Liver (tissue), 9 donors: Measurements from ENCODE around the gene PPP2R3A. TPM values are rescaled to one million over a fixed set of nuclear protein-coding genes. Genes with fewer than 3 reads are reported as not detected.

ENCODE experiments used
- DNase-seq: peaks from one replicate; pipeline ENCODE4 v3.0.0-alpha.2; 2017; ENCODE audit warnings: low spot score
- H3K27ac ChIP-seq, 2 donors: one replicate each; pipeline ENCODE4 v1.7.0; 2013; ENCODE audit warnings: inconsistent platforms in 2 of 2, low read length in 2 of 2, control low read depth in 1 of 2, low read depth in 1 of 2, mild to moderate bottlenecking in 1 of 2
- H3K27me3 ChIP-seq, 4 donors: one replicate each; pipeline versions ENCODE4 v1.6.1 to v1.7.0; 2013; ENCODE audit warnings: low read length in 3 of 4, inconsistent platforms in 1 of 4, mild to moderate bottlenecking in 1 of 4, moderate library complexity in 1 of 4; ENCODE audit not compliant: control insufficient read depth in 4 of 4, insufficient read depth in 4 of 4
- H3K36me3 ChIP-seq, 4 donors: one replicate each; pipeline versions ENCODE4 v1.6.1 to v1.7.0; 2013; ENCODE audit warnings: low read length in 3 of 4, mild to moderate bottlenecking in 3 of 4, low read depth in 1 of 4, moderate library complexity in 1 of 4; ENCODE audit not compliant: control insufficient read depth in 4 of 4, insufficient read depth in 3 of 4
- H3K4me1 ChIP-seq, 4 donors: one replicate each; pipeline versions ENCODE4 v1.6.1 to v1.7.0; 2013; ENCODE audit warnings: low read length in 3 of 4, mild to moderate bottlenecking in 3 of 4, moderate library complexity in 1 of 4; ENCODE audit not compliant: control insufficient read depth in 4 of 4, insufficient read depth in 4 of 4
- H3K4me3 ChIP-seq, 3 donors: one replicate each; pipeline versions ENCODE4 v1.6.1 to v1.7.0; 2013; ENCODE audit warnings: low read length in 3 of 3, control low read depth in 1 of 3, low read depth in 1 of 3, mild to moderate bottlenecking in 1 of 3
- H3K9ac ChIP-seq, 2 donors: one replicate each; pipeline ENCODE4 v1.7.0; 2013; ENCODE audit warnings: low read length in 2 of 2, mild to moderate bottlenecking in 2 of 2, moderate library complexity in 2 of 2, control low read depth in 1 of 2, low read depth in 1 of 2
- H3K9me3 ChIP-seq, 4 donors: one replicate each; pipeline versions ENCODE4 v1.6.1 to v1.7.0; 2013; ENCODE audit warnings: low read length in 3 of 4; ENCODE audit not compliant: control insufficient read depth in 4 of 4
- EGR1 ChIP-seq, 2 donors: IDR thresholded peaks; 2 replicates each; pipeline ENCODE4 v1.6.1; 2016 to 2018; ENCODE audit warnings: antibody characterized with exemption in 2 of 2, low read depth in 2 of 2
- FOXA1 ChIP-seq: IDR thresholded peaks from 2 replicates; pipeline ENCODE4 v1.6.1; 2016; ENCODE audit warnings: antibody characterized with exemption
- FOXA2 ChIP-seq: IDR thresholded peaks from 2 replicates; pipeline ENCODE4 v1.6.1; 2016; ENCODE audit warnings: antibody characterized with exemption
- GABPA ChIP-seq, 2 donors: IDR thresholded peaks in 1 of 2; conservative IDR thresholded peaks in 1 of 2; 2 replicates each; pipeline ENCODE4 v1.6.1; 2016; ENCODE audit warnings: antibody characterized with exemption in 2 of 2, mild to moderate bottlenecking in 1 of 2, moderate library complexity in 1 of 2
- HNF4A ChIP-seq, 2 donors: conservative IDR thresholded peaks; 2 replicates each; pipeline ENCODE4 v1.6.1; 2016; ENCODE audit warnings: antibody characterized with exemption in 2 of 2, mild to moderate bottlenecking in 2 of 2
- HNF4G ChIP-seq: IDR thresholded peaks from 2 replicates; pipeline ENCODE4 v1.6.1; 2016; ENCODE audit warnings: antibody characterized with exemption
- JUND ChIP-seq, 2 donors: IDR thresholded peaks; 2 replicates each; pipeline ENCODE4 v1.6.1; 2016; ENCODE audit warnings: antibody characterized with exemption in 2 of 2
- MAX ChIP-seq: IDR thresholded peaks from 2 replicates; pipeline ENCODE4 v1.6.1; 2016; ENCODE audit warnings: antibody characterized with exemption
- NR2F2 ChIP-seq: IDR thresholded peaks from 2 replicates; pipeline ENCODE4 v1.6.1; 2016; ENCODE audit warnings: antibody characterized with exemption
- RAD21 ChIP-seq, 2 donors: IDR thresholded peaks; 2 replicates each; pipeline ENCODE4 v1.6.1; 2016; ENCODE audit warnings: antibody characterized with exemption in 2 of 2, mild to moderate bottlenecking in 2 of 2
- RXRA ChIP-seq, 2 donors: IDR thresholded peaks; 2 replicates each; pipeline ENCODE4 v1.6.1; 2017 to 2018; ENCODE audit warnings: antibody characterized with exemption in 2 of 2, mild to moderate bottlenecking in 1 of 2
- SP1 ChIP-seq: IDR thresholded peaks from 2 replicates; pipeline ENCODE4 v1.6.1; 2018; ENCODE audit warnings: antibody characterized with exemption, mild to moderate bottlenecking
- TAF1 ChIP-seq: conservative IDR thresholded peaks from 2 replicates; pipeline ENCODE4 v1.6.1; 2016; ENCODE audit warnings: antibody characterized with exemption, mild to moderate bottlenecking
- YY1 ChIP-seq: IDR thresholded peaks from 2 replicates; pipeline ENCODE4 v1.6.1; 2016; ENCODE audit warnings: antibody characterized with exemption, mild to moderate bottlenecking
- WGBS: extraction: QIAGEN DNeasy Blood & Tissue Kit; methylation state at CpG from one replicate; pipeline ENCODE4 v1.1.7; 2013; 5-methylcytosine and 5-hydroxymethylcytosine counted together
- polyA plus RNA-seq, 2 donors: library from polyadenylated mRNA; stranded (reverse) in 1 of 2; unstranded in 1 of 2; fragments of 200-250 nt in 1 of 2; fragments of >200 nt in 1 of 2; fragmentation: Nextera tagmentation in 1 of 2; extraction: Ambion mirVana in 1 of 2; gene quantifications; one replicate each; pipeline versions ENCODE4 v1.2.1 to v1.2.3, GENCODE V29; 2013 to 2015
- total RNA-seq, 2 donors: library from RNA; depleted of rRNA; stranded (reverse); fragments of >200 nt; gene quantifications; one replicate each; pipeline ENCODE4 v1.2.3, GENCODE V29; 2014
- TF ChIP-seq, protein P1 (sequence below): fragments of 150-350 bp; IDR thresholded peaks from 2 replicates; pipeline ENCODE4 v1.5.1; 2017; ENCODE audit warnings: improper control_type of control experiment, low read depth, low read length; ENCODE audit not compliant: missing input control
- TF ChIP-seq, protein P2 (sequence below): IDR thresholded peaks from 2 replicates; pipeline ENCODE4 v1.6.1; 2016; ENCODE audit warnings: antibody characterized with exemption
- donor health status: healthy.
- donor health status: healthy.
- donor health status: healthy.
- donor health status: healthy.
- donor health status: healthy.

The PPP2R3A gene
- total and polyA plus RNA-seq, 4 donors, result 0.54 to 3.3 (median 1.6) TPM

GRCh38 chr3:135994708-135995337, 29.3 kb downstream of the PPP2R3A start:
- H3K36me3 ChIP-seq, result no peaks in the 10 kb centered on the region
- 90% methylated on average over 3 of the region's 3 CpGs for WGBS

DNA sequence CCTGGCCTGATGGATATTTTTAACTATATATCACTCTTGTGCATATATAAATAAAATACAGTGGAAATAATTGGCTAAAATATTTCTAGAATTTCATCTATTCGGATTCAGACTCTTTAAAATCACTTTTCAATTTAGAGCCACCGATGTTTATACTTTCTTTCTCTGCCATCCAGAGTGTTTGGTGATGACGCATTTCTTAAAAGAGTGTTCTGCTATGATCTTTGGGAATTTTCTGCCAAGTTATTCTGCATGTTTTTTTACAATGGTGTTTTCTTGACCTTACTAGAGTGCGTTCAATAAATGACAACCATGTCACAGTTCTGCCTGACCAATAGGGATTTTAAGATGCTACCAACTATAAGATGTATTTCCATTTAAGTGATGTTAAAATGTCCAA, 30.2 kb downstream of the PPP2R3A start:
- no peaks in the 10 kb centered on the region for H3K9me3 ChIP-seq
- no peaks in the 10 kb centered on the region for H3K27me3 ChIP-seq
- TF ChIP-seq TAF1, result no peak
- TF ChIP-seq FOXA1, result no peak
- TF ChIP-seq YY1, result no peak
- no peak for TF ChIP-seq FOXA2
- TF ChIP-seq, protein P1, sequence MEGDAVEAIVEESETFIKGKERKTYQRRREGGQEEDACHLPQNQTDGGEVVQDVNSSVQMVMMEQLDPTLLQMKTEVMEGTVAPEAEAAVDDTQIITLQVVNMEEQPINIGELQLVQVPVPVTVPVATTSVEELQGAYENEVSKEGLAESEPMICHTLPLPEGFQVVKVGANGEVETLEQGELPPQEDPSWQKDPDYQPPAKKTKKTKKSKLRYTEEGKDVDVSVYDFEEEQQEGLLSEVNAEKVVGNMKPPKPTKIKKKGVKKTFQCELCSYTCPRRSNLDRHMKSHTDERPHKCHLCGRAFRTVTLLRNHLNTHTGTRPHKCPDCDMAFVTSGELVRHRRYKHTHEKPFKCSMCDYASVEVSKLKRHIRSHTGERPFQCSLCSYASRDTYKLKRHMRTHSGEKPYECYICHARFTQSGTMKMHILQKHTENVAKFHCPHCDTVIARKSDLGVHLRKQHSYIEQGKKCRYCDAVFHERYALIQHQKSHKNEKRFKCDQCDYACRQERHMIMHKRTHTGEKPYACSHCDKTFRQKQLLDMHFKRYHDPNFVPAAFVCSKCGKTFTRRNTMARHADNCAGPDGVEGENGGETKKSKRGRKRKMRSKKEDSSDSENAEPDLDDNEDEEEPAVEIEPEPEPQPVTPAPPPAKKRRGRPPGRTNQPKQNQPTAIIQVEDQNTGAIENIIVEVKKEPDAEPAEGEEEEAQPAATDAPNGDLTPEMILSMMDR, result no peak
- TF ChIP-seq HNF4A (conservative IDR thresholded peaks at IDR 0.05), result no peak
- no peak for TF ChIP-seq MAX
- no peak for TF ChIP-seq RAD21 (IDR thresholded peaks at IDR 0.05)
- no peak for TF ChIP-seq NR2F2
- TF ChIP-seq JUND (IDR thresholded peaks at IDR 0.05), result no peak
- TF ChIP-seq GABPA (IDR thresholded peaks at IDR 0.05 in 1 of 2, conservative IDR thresholded peaks at IDR 0.05 in 1 of 2), result no peak
- TF ChIP-seq HNF4G, result no peak
- no peak for TF ChIP-seq RXRA (IDR thresholded peaks at IDR 0.05)
- TF ChIP-seq, protein P2, sequence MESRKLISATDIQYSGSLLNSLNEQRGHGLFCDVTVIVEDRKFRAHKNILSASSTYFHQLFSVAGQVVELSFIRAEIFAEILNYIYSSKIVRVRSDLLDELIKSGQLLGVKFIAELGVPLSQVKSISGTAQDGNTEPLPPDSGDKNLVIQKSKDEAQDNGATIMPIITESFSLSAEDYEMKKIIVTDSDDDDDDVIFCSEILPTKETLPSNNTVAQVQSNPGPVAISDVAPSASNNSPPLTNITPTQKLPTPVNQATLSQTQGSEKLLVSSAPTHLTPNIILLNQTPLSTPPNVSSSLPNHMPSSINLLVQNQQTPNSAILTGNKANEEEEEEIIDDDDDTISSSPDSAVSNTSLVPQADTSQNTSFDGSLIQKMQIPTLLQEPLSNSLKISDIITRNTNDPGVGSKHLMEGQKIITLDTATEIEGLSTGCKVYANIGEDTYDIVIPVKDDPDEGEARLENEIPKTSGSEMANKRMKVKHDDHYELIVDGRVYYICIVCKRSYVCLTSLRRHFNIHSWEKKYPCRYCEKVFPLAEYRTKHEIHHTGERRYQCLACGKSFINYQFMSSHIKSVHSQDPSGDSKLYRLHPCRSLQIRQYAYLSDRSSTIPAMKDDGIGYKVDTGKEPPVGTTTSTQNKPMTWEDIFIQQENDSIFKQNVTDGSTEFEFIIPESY, result no peak
- no peak for DNase-seq
- no peaks in the 10 kb centered on the region for H3K4me1 ChIP-seq
- H3K4me3 ChIP-seq, result no peak overlapping the region
- no peaks in the 10 kb centered on the region for H3K36me3 ChIP-seq
- H3K9ac ChIP-seq, result no peak overlapping the region
- no peak overlapping the region for H3K27ac ChIP-seq
- WGBS, result 92% methylated on average over 4 of the region's 4 CpGs

More at GRCh38 chr3:135994708-135995337, 29.3 kb downstream of the PPP2R3A start:
- TF ChIP-seq RAD21 (IDR thresholded peaks at IDR 0.05) (no peak), SP1 (no peak), EGR1 (IDR thresholded peaks at IDR 0.05; ENCODE audit: low read depth in 2 of 2) (no peak), TAF1 (no peak), RXRA (IDR thresholded peaks at IDR 0.05) (no peak), NR2F2 (no peak)
- TF ChIP-seq, protein P1, result no peak
- no peaks in the 10 kb centered on the region for H3K27me3 ChIP-seq
- no peak overlapping the region for H3K4me3 ChIP-seq
- H3K9ac ChIP-seq, result no peak overlapping the region
- no peak overlapping the region for H3K27ac ChIP-seq
- H3K9me3 ChIP-seq, result no peaks in the 10 kb centered on the region
- no peak for DNase-seq
- no peaks in the 10 kb centered on the region for H3K4me1 ChIP-seq
